GM18498 (cell line): Measurements from ENCODE around the gene HCAR3.
A peak's percentile ranks its signal among the peaks of the same experiment; 100 is the strongest.
"Not testable (repeated sequence)": the region's sequence is repeated elsewhere in the genome, so short reads cannot be mapped to it uniquely, and the experiment has no call there.

ENCODE experiments used
- ATAC-seq: cut with Tn5 transposase; IDR thresholded peaks from one replicate; pipeline ENCODE4 v1.9.1; 2021; ENCODE audit warnings: mild to moderate bottlenecking, moderate library complexity; ENCODE audit not compliant: unreplicated experiment

The HCAR3 gene

GRCh38 chr12:122716658-122717057 lies at the start of gene HCAR3:
TSS of gene HCAR3 (minus strand) at chr12:122716811. CDS start at chr12:122716737, 74 bp downstream.
- ATAC-seq = not testable (repeated sequence)

GRCh38 chr12:122757568-122757967 lies 41.0 kb upstream of the HCAR3 start:
- ATAC-seq = no peak

GRCh38 chr12:122754790-122755189 lies 38.2 kb upstream of the HCAR3 start:
- no peak for ATAC-seq

- no peak for ATAC-seq
Observed at GRCh38 chr12:122753319-122753650, 36.7 kb upstream of the HCAR3 start.

GRCh38 chr12:122752464-122753318 lies 36.1 kb upstream of the HCAR3 start, which contains the start of gene DENR:
TSS of gene DENR (plus strand) at chr12:122752824. CDS start at chr12:122753702, 878 bp downstream.
- ATAC-seq = peak; percentile 96

GRCh38 chr12:122750781-122751515 lies 34.3 kb upstream of the HCAR3 start:
- ATAC-seq = not testable (repeated sequence)

- no peak for ATAC-seq
Observed at GRCh38 chr12:122749569-122750332, 33.1 kb upstream of the HCAR3 start.

- ATAC-seq = no peak
Observed at GRCh38 chr12:122747224-122748135, 30.9 kb upstream of the HCAR3 start.

- no peak for ATAC-seq
Observed at GRCh38 chr12:122743895-122744525, 27.4 kb upstream of the HCAR3 start.

GRCh38 chr12:122740351-122740750 lies 23.7 kb upstream of the HCAR3 start:
- ATAC-seq = no peak

GRCh38 chr12:122738571-122738970 lies 22.0 kb upstream of the HCAR3 start:
- ATAC-seq = no peak

- no peak for ATAC-seq
Observed at GRCh38 chr12:122732611-122733010, 16.0 kb upstream of the HCAR3 start.

GRCh38 chr12:122732170-122732569 lies 15.6 kb upstream of the HCAR3 start:
- no peak for ATAC-seq

- no peak for ATAC-seq
Observed at GRCh38 chr12:122730215-122731014, 13.8 kb upstream of the HCAR3 start, which contains the start of gene HCAR1. TSS of gene HCAR1 (minus strand) at chr12:122730844. CDS start at chr12:122730339, 505 bp downstream.

- ATAC-seq = no peak
Observed at GRCh38 chr12:122729583-122730214, 13.1 kb upstream of the HCAR3 start.

GRCh38 chr12:122726080-122726558 lies 9.5 kb upstream of the HCAR3 start:
- ATAC-seq = no peak

GRCh38 chr12:122725452-122726079 lies 9.0 kb upstream of the HCAR3 start:
- ATAC-seq = no peak
